Activated CD8-positive, alpha-beta T cell treated with anti-CD3 and anti-CD28 coated beads, Interleukin-2, amount 10 ng/mL, durations not matched to agents 7 days and 5 days (primary cell): ENCODE data around the gene UBE2G2. TPM values are rescaled to one million over a fixed set of nuclear protein-coding genes. Genes with fewer than 3 reads are reported as not detected.

Experiments used
- ATAC-seq: fragments of 150-1000 bp; cut with Tn5 transposase; one replicate; pipeline ENCODE4 v1.10.0; 2021; ENCODE audit warnings: moderate library complexity
- CTCF ChIA-PET: fragments of 350-600 bp; sonication (Branson Sonifier 250); formaldehyde crosslinking; loops from one replicate; lab custom pipeline; 2021; ENCODE audit warnings: antibody characterized with exemption; lab: Charles Lee
- POLR2A ChIA-PET: fragments of 350-600 bp; sonication (Branson Sonifier 250); formaldehyde crosslinking; loops from one replicate; lab custom pipeline; 2021; ENCODE audit warnings: antibody characterized with exemption; lab: Charles Lee
- DNase-seq: peaks from one replicate; pipeline ENCODE4 v3.0.0-alpha.2; 2020
- H3K27ac Mint-ChIP-seq: one replicate; pipeline ENCODE4 v1.8.0; 2021; ENCODE audit warnings: mild to moderate bottlenecking, mixed read lengths
- H3K27me3 Mint-ChIP-seq: one replicate; pipeline ENCODE4 v1.8.0; 2021; ENCODE audit warnings: low read depth, mixed read lengths
- H3K36me3 Mint-ChIP-seq: one replicate; pipeline ENCODE4 v1.8.0; 2021; ENCODE audit warnings: low read depth, mixed read lengths
- H3K4me1 Mint-ChIP-seq: one replicate; pipeline ENCODE4 v1.8.0; 2021; ENCODE audit warnings: low read depth, mixed read lengths
- H3K4me3 Mint-ChIP-seq: one replicate; pipeline ENCODE4 v1.8.0; 2021; ENCODE audit warnings: mild to moderate bottlenecking, mixed read lengths
- H3K9me3 Mint-ChIP-seq: one replicate; pipeline ENCODE4 v1.8.0; 2022; ENCODE audit warnings: mixed read lengths; ENCODE audit not compliant: insufficient read depth
- total RNA-seq, 2 experiments: library from RNA; stranded (reverse); gene quantifications; one replicate each; pipeline ENCODE4 v1.2.3, GENCODE V29; 2021

UBE2G2 gene
- total RNA-seq, 2 experiments from 2014 or later: 85.5 to 86.0 TPM

GRCh38 chr21:44818640-44819011, 17.0 kb upstream of the UBE2G2 start:
- Mint-ChIP-seq H3K4me1 (peaks cover 19% of the 10 kb centered on the region), H3K36me3 (peaks cover 3% of the 10 kb centered on the region), H3K27ac (peak overlapping the region; percentile 64), H3K27me3 (peaks cover 5% of the 10 kb centered on the region), H3K4me3 (peak overlapping the region; percentile 51), H3K9me3 (peaks cover 19% of the 10 kb centered on the region)
- ATAC-seq (no peak), DNase-seq (no peak)
- CTCF ChIA-PET: no interaction called here
- POLR2A ChIA-PET: interaction anchor here (1.5 kb wide), 1 partner anchor 17 kb away, joined by 3 read pairs; the partner anchor contains the start of gene UBE2G2

- peaks cover 3% of the 10 kb centered on the region for H3K36me3 Mint-ChIP-seq
- ChIA-PET CTCF (interaction anchor here (0.7 to 1.0 kb wide), 3 partner anchors 16 to 307 kb away, joined by 3 to 5 read pairs (median 4); partner anchors contain the start of gene UBE2G2), POLR2A (interaction anchor here (1.0 kb wide), 1 partner anchor 110 kb away, joined by 3 read pairs; no protein-coding TSS in a partner anchor)
- H3K4me3 Mint-ChIP-seq: peak within 1 kb of the TSS; percentile 74
- peaks cover 14% of the 10 kb centered on the region for H3K9me3 Mint-ChIP-seq
- H3K4me1 Mint-ChIP-seq: peaks cover 20% of the 10 kb centered on the region
- H3K27ac Mint-ChIP-seq: peak within 1 kb of the TSS; percentile 64
- peaks cover 5% of the 10 kb centered on the region for H3K27me3 Mint-ChIP-seq
- peak; percentile 86 for DNase-seq
- ATAC-seq: peak; percentile 78
Observed at GRCh38 chr21:44817914-44818639, 16.5 kb upstream of the UBE2G2 start, which contains the start of gene SUMO3. SUMO3 (minus strand) TSS chr21:44818062; CDS start chr21:44817968, 94 bp downstream.

GRCh38 chr21:44817506-44817880, 15.9 kb upstream of the UBE2G2 start:
- H3K4me1 Mint-ChIP-seq: peaks cover 24% of the 10 kb centered on the region
- POLR2A ChIA-PET: interaction anchor here (0.6 to 1.0 kb wide), 2 partner anchors 55 to 111 kb away, joined by 3 to 4 read pairs; no protein-coding TSS in a partner anchor
- peak overlapping the region; percentile 74 for H3K4me3 Mint-ChIP-seq
- peaks cover 5% of the 10 kb centered on the region for H3K27me3 Mint-ChIP-seq
- DNase-seq (peak; percentile 95), ATAC-seq (peak; percentile 90)
- H3K27ac Mint-ChIP-seq: peak overlapping the region; percentile 20
- H3K36me3 Mint-ChIP-seq: peaks cover 6% of the 10 kb centered on the region
- CTCF ChIA-PET: interaction anchor here (0.7 to 1.0 kb wide), 3 partner anchors 16 to 307 kb away, joined by 3 to 5 read pairs (median 4); partner anchors contain the start of gene UBE2G2
- H3K9me3 Mint-ChIP-seq: peaks cover 8% of the 10 kb centered on the region

- Mint-ChIP-seq H3K36me3 (peaks cover 3% of the 10 kb centered on the region), H3K27ac (peak overlapping the region; percentile 20), H3K4me3 (peak overlapping the region; percentile 74), H3K27me3 (peaks cover 5% of the 10 kb centered on the region), H3K4me1 (peaks cover 28% of the 10 kb centered on the region), H3K9me3 (peaks cover 2% of the 10 kb centered on the region)
- ATAC-seq (no peak), DNase-seq (no peak)
- POLR2A ChIA-PET: interaction anchor here (0.6 to 1.0 kb wide), 2 partner anchors 55 to 111 kb away, joined by 3 to 4 read pairs; no protein-coding TSS in a partner anchor
- CTCF ChIA-PET: interaction anchor here (1.0 kb wide), 2 partner anchors 116 to 306 kb away, joined by 3 to 4 read pairs; no protein-coding TSS in a partner anchor
Observed at GRCh38 chr21:44816761-44817505, 15.3 kb upstream of the UBE2G2 start.

GRCh38 chr21:44815852-44816628, 14.4 kb upstream of the UBE2G2 start:
- ATAC-seq (no peak), DNase-seq (no peak)
- Mint-ChIP-seq H3K4me1 (peaks cover 32% of the 10 kb centered on the region), H3K4me3 (peak overlapping the region; percentile 72), H3K27me3 (peaks cover 2% of the 10 kb centered on the region), H3K27ac (no peak overlapping the region), H3K9me3 (no peaks in the 10 kb centered on the region), H3K36me3 (peaks cover 8% of the 10 kb centered on the region)
- ChIA-PET POLR2A (interaction anchor here (0.8 kb wide), 2 partner anchors 15 to 124 kb away, joined by 3 read pairs; no protein-coding TSS in a partner anchor), CTCF (interaction anchor here (2.2 to 2.6 kb wide), 2 partner anchors 14 to 23 kb away, joined by 10 to 13 read pairs; partner anchors contain the start of gene UBE2G2)

- ATAC-seq (no peak), DNase-seq (no peak)
- Mint-ChIP-seq H3K36me3 (peaks cover 10% of the 10 kb centered on the region), H3K27ac (no peak overlapping the region), H3K4me1 (peaks cover 32% of the 10 kb centered on the region), H3K27me3 (peaks cover 2% of the 10 kb centered on the region), H3K4me3 (no peak overlapping the region), H3K9me3 (no peaks in the 10 kb centered on the region)
- CTCF ChIA-PET: interaction anchor here (2.2 to 2.6 kb wide), 2 partner anchors 13 to 22 kb away, joined by 10 to 13 read pairs; partner anchors contain the start of gene UBE2G2
- POLR2A ChIA-PET: interaction anchor here (0.8 kb wide), 1 partner anchor 15 kb away, joined by 3 read pairs; no protein-coding TSS in a partner anchor
Observed at GRCh38 chr21:44815225-44815624, 13.6 kb upstream of the UBE2G2 start.

- Mint-ChIP-seq H3K4me3 (no peak overlapping the region), H3K4me1 (peaks cover 32% of the 10 kb centered on the region), H3K27me3 (peaks cover 2% of the 10 kb centered on the region), H3K27ac (no peak overlapping the region), H3K36me3 (peaks cover 14% of the 10 kb centered on the region), H3K9me3 (no peaks in the 10 kb centered on the region)
- ChIA-PET CTCF (interaction anchor here (2.2 to 2.6 kb wide), 2 partner anchors 13 to 21 kb away, joined by 10 to 13 read pairs; partner anchors contain the start of gene UBE2G2), POLR2A (interaction anchor here (2.0 kb wide), 1 partner anchor 12 kb away, joined by 4 read pairs; the partner anchor contains the start of gene UBE2G2)
- DNase-seq (no peak), ATAC-seq (no peak)
Observed at GRCh38 chr21:44814498-44815023, 12.9 kb upstream of the UBE2G2 start.

- Mint-ChIP-seq H3K36me3 (peaks cover 19% of the 10 kb centered on the region), H3K27ac (no peak overlapping the region), H3K27me3 (no peaks in the 10 kb centered on the region), H3K9me3 (no peaks in the 10 kb centered on the region), H3K4me1 (peaks cover 32% of the 10 kb centered on the region), H3K4me3 (no peak overlapping the region)
- POLR2A ChIA-PET: interaction anchor here (2.0 kb wide), 1 partner anchor 12 kb away, joined by 4 read pairs; the partner anchor contains the start of gene UBE2G2
- no peak for ATAC-seq
- CTCF ChIA-PET: interaction anchor here (1.1 to 2.6 kb wide), 4 partner anchors 12 to 20 kb away, joined by 3 to 13 read pairs (median 7); partner anchors contain the start of gene UBE2G2
- no peak for DNase-seq
Observed at GRCh38 chr21:44813727-44814126, 12.1 kb upstream of the UBE2G2 start.

- no peaks in the 10 kb centered on the region for H3K27me3 Mint-ChIP-seq
- H3K27ac Mint-ChIP-seq: no peak overlapping the region
- peaks cover 21% of the 10 kb centered on the region for H3K36me3 Mint-ChIP-seq
- CTCF ChIA-PET: interaction anchor here (1.1 to 1.7 kb wide), 3 partner anchors 12 to 14 kb away, joined by 3 to 4 read pairs (median 4); partner anchors contain the start of gene UBE2G2
- no peaks in the 10 kb centered on the region for H3K9me3 Mint-ChIP-seq
- POLR2A ChIA-PET: interaction anchor here (1.0 to 2.0 kb wide), 2 partner anchors 11 to 74 kb away, joined by 3 to 4 read pairs; partner anchors contain the start of gene UBE2G2
- DNase-seq (no peak), ATAC-seq (no peak)
- H3K4me1 Mint-ChIP-seq: peaks cover 32% of the 10 kb centered on the region
- no peak overlapping the region for H3K4me3 Mint-ChIP-seq
Observed at GRCh38 chr21:44813149-44813548, 11.5 kb upstream of the UBE2G2 start.

- H3K4me3 Mint-ChIP-seq: no peak overlapping the region
Observed at GRCh38 chr21:44812640-44813039, 11.0 kb upstream of the UBE2G2 start.

More at GRCh38 chr21:44812640-44813039, 11.0 kb upstream of the UBE2G2 start:
- Mint-ChIP-seq H3K27me3 (no peaks in the 10 kb centered on the region), H3K4me1 (peaks cover 32% of the 10 kb centered on the region), H3K36me3 (peaks cover 21% of the 10 kb centered on the region), H3K27ac (no peak overlapping the region), H3K9me3 (no peaks in the 10 kb centered on the region)
- DNase-seq (no peak), ATAC-seq (no peak)
- POLR2A ChIA-PET: interaction anchor here (1.0 to 2.0 kb wide), 2 partner anchors 10 to 74 kb away, joined by 3 to 4 read pairs; partner anchors contain the start of gene UBE2G2
- CTCF ChIA-PET: interaction anchor here (1.1 to 1.7 kb wide), 3 partner anchors 11 to 13 kb away, joined by 3 to 4 read pairs (median 4); partner anchors contain the start of gene UBE2G2
